IMR-90 (cell line): ENCODE data around the gene UNC13B.

ENCODE experiments used
- BHLHE40 ChIP-seq: fragments of 150-350 bp; IDR thresholded peaks from 2 replicates; pipeline ENCODE4 v1.6.1; 2016; ENCODE audit warnings: mild to moderate bottlenecking, low read depth, low read length
- CEBPB ChIP-seq: IDR thresholded peaks from 2 replicates; pipeline ENCODE4 v1.6.1; 2012; ENCODE audit warnings: low read depth, low read length, improper control_type of control experiment
- CHD1 ChIP-seq: IDR thresholded peaks from 2 replicates; pipeline ENCODE4 v1.6.1; 2012; ENCODE audit warnings: low read depth, low read length, improper control_type of control experiment
- MAZ ChIP-seq: IDR thresholded peaks from 2 replicates; pipeline ENCODE4 v1.6.1; 2012; ENCODE audit warnings: low read depth, mild to moderate bottlenecking, low read length, improper control_type of control experiment, moderate library complexity, borderline replicate concordance
- MXI1 ChIP-seq: IDR thresholded peaks from 2 replicates; pipeline ENCODE4 v1.6.1; 2012; ENCODE audit warnings: low read depth, mild to moderate bottlenecking, low read length, moderate library complexity, borderline replicate concordance
- POLR2A ChIP-seq: IDR thresholded peaks from 2 replicates; pipeline ENCODE4 v1.6.1; 2012; ENCODE audit warnings: mild to moderate bottlenecking, low read depth, low read length
- RAD21 ChIP-seq: IDR thresholded peaks from 2 replicates; pipeline ENCODE4 v1.6.1; 2012; ENCODE audit warnings: low read length, improper control_type of control experiment
- RCOR1 ChIP-seq: IDR thresholded peaks from 2 replicates; pipeline ENCODE4 v1.6.1; 2012; ENCODE audit warnings: mild to moderate bottlenecking, low read length, improper control_type of control experiment; ENCODE audit not compliant: insufficient replicate concordance
- RFX5 ChIP-seq: IDR thresholded peaks from 2 replicates; pipeline ENCODE4 v1.8.0; 2012; ENCODE audit warnings: low read depth, mild to moderate bottlenecking, low read length, moderate library complexity
- SMC3 ChIP-seq: fragments of 150-350 bp; IDR thresholded peaks from 2 replicates; pipeline ENCODE4 v1.6.1; 2016; ENCODE audit warnings: low read depth, mild to moderate bottlenecking, antibody characterized with exemption, low read length, moderate library complexity
- TF ChIP-seq, protein P1 (sequence below): conservative IDR thresholded peaks from 2 replicates; pipeline ENCODE4 v1.5.1; 2012; ENCODE audit warnings: mild to moderate bottlenecking, low read depth, low read length, improper control_type of control experiment
- TF ChIP-seq, protein P2 (sequence below): fragments of 150-350 bp; IDR thresholded peaks from 2 replicates; pipeline ENCODE4 v1.6.1; 2016; ENCODE audit warnings: low read depth, mild to moderate bottlenecking, low read length, moderate library complexity, borderline replicate concordance
- TF ChIP-seq, protein P3 (sequence below): fragments of 150-350 bp; IDR thresholded peaks from 2 replicates; pipeline ENCODE4 v1.6.1; 2017; ENCODE audit warnings: mild to moderate bottlenecking, antibody characterized with exemption, low read length, low read depth

- TF ChIP-seq, protein P1, sequence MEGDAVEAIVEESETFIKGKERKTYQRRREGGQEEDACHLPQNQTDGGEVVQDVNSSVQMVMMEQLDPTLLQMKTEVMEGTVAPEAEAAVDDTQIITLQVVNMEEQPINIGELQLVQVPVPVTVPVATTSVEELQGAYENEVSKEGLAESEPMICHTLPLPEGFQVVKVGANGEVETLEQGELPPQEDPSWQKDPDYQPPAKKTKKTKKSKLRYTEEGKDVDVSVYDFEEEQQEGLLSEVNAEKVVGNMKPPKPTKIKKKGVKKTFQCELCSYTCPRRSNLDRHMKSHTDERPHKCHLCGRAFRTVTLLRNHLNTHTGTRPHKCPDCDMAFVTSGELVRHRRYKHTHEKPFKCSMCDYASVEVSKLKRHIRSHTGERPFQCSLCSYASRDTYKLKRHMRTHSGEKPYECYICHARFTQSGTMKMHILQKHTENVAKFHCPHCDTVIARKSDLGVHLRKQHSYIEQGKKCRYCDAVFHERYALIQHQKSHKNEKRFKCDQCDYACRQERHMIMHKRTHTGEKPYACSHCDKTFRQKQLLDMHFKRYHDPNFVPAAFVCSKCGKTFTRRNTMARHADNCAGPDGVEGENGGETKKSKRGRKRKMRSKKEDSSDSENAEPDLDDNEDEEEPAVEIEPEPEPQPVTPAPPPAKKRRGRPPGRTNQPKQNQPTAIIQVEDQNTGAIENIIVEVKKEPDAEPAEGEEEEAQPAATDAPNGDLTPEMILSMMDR: no peak
- TF ChIP-seq, protein P2, sequence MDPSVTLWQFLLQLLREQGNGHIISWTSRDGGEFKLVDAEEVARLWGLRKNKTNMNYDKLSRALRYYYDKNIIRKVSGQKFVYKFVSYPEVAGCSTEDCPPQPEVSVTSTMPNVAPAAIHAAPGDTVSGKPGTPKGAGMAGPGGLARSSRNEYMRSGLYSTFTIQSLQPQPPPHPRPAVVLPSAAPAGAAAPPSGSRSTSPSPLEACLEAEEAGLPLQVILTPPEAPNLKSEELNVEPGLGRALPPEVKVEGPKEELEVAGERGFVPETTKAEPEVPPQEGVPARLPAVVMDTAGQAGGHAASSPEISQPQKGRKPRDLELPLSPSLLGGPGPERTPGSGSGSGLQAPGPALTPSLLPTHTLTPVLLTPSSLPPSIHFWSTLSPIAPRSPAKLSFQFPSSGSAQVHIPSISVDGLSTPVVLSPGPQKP: no peak
- TF ChIP-seq MAZ: no peak
- no peak for TF ChIP-seq RFX5
- no peak for TF ChIP-seq POLR2A
- no peak for TF ChIP-seq CHD1
- no peak for TF ChIP-seq RAD21
- TF ChIP-seq, protein P3, sequence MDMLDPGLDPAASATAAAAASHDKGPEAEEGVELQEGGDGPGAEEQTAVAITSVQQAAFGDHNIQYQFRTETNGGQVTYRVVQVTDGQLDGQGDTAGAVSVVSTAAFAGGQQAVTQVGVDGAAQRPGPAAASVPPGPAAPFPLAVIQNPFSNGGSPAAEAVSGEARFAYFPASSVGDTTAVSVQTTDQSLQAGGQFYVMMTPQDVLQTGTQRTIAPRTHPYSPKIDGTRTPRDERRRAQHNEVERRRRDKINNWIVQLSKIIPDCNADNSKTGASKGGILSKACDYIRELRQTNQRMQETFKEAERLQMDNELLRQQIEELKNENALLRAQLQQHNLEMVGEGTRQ: no peak
- no peak for TF ChIP-seq CEBPB
- TF ChIP-seq BHLHE40: no peak
- TF ChIP-seq MXI1: no peak
- TF ChIP-seq SMC3: no peak
- no peak for TF ChIP-seq RCOR1
These were observed 24.9 kb upstream of the UNC13B start for GRCh38 chr9:35136866-35137265.
